HepG2 (cell line): ENCODE measurements around the gene AMIGO3. TPM values are rescaled to one million over a fixed set of nuclear protein-coding genes. Genes with fewer than 3 reads are reported as not detected.

Source experiments
- BORCS8-MEF2B ChIP-seq: sonication (generic); formaldehyde crosslinking; IDR thresholded peaks from 2 replicates; pipeline ENCODE4 v1.8.0; 2022; ENCODE audit warnings: mild to moderate bottlenecking, missing genetic modification reagents
- CCDC6 ChIP-seq: sonication (generic); formaldehyde crosslinking; IDR thresholded peaks from 2 replicates; pipeline ENCODE4 v1.8.1; 2022; ENCODE audit warnings: mild to moderate bottlenecking, missing genetic modification reagents, moderate library complexity
- DRAP1 ChIP-seq: IDR thresholded peaks from 2 replicates; pipeline ENCODE4 v1.6.1; 2016; ENCODE audit warnings: missing genetic modification reagents, missing compliant biosample characterization
- ELF1 ChIP-seq: sonication (generic); formaldehyde crosslinking; IDR thresholded peaks from 2 replicates; pipeline ENCODE4 v1.4.0; 2020; ENCODE audit warnings: missing genetic modification reagents
- KLF9 ChIP-seq: IDR thresholded peaks from 2 replicates; pipeline ENCODE4 v1.6.1; 2016; ENCODE audit warnings: low read depth
- MIER3 ChIP-seq: IDR thresholded peaks from 2 replicates; pipeline ENCODE4 v1.6.1; 2016; ENCODE audit warnings: missing compliant biosample characterization, borderline replicate concordance
- NFYC ChIP-seq: IDR thresholded peaks from 2 replicates; pipeline ENCODE4 v1.6.1; 2016; ENCODE audit warnings: missing genetic modification reagents, missing compliant biosample characterization
- PAXIP1 ChIP-seq: sonication (generic); formaldehyde crosslinking; conservative IDR thresholded peaks from 2 replicates; pipeline ENCODE4 v1.4.0; 2020; ENCODE audit warnings: mild to moderate bottlenecking, missing genetic modification reagents, moderate library complexity
- PCBP1 ChIP-seq: fragments of 200-400 bp; formaldehyde crosslinking; IDR thresholded peaks from 2 replicates; pipeline ENCODE4 v1.6.1; 2017; ENCODE audit warnings: mild to moderate bottlenecking, low read depth, low read length, borderline replicate concordance
- PTBP1 ChIP-seq: fragments of 200-400 bp; formaldehyde crosslinking; IDR thresholded peaks from 2 replicates; pipeline ENCODE4 v1.6.1; 2018; ENCODE audit warnings: low read length, low read depth; ENCODE audit not compliant: poor library complexity, severe bottlenecking
- THAP11 ChIP-seq: IDR thresholded peaks from 2 replicates; pipeline ENCODE4 v1.6.1; 2016; ENCODE audit warnings: missing biosample characterization, missing genetic modification reagents
- ZFP37 ChIP-seq: sonication (generic); formaldehyde crosslinking; IDR thresholded peaks from 2 replicates; pipeline ENCODE4 v1.4.0; 2020; ENCODE audit warnings: missing genetic modification reagents, borderline replicate concordance
- ZFP82 ChIP-seq: sonication (generic); formaldehyde crosslinking; IDR thresholded peaks from 2 replicates; pipeline ENCODE4 v1.5.1; 2020; ENCODE audit warnings: mild to moderate bottlenecking, missing genetic modification reagents, borderline replicate concordance
- ZNF121 ChIP-seq: sonication (generic); formaldehyde crosslinking; IDR thresholded peaks from 2 replicates; pipeline ENCODE4 v1.5.0; 2020; ENCODE audit warnings: mild to moderate bottlenecking, missing genetic modification reagents
- ZNF225 ChIP-seq: sonication (generic); formaldehyde crosslinking; IDR thresholded peaks from 2 replicates; pipeline ENCODE4 v1.4.0; 2020; ENCODE audit warnings: mild to moderate bottlenecking, missing genetic modification reagents
- ZNF253 ChIP-seq: sonication (generic); formaldehyde crosslinking; IDR thresholded peaks from 2 replicates; pipeline ENCODE4 v1.8.0; 2022; ENCODE audit warnings: mild to moderate bottlenecking, missing genetic modification reagents, borderline replicate concordance
- ZNF646 ChIP-seq: sonication (generic); formaldehyde crosslinking; IDR thresholded peaks from 2 replicates; pipeline ENCODE4 v1.9.0; 2021; ENCODE audit warnings: mild to moderate bottlenecking, missing genetic modification reagents
- ZNF670 ChIP-seq: sonication (generic); formaldehyde crosslinking; IDR thresholded peaks from 2 replicates; pipeline ENCODE4 v1.8.0; 2022; ENCODE audit warnings: mild to moderate bottlenecking, missing genetic modification reagents, borderline replicate concordance
- ZNF7 ChIP-seq: IDR thresholded peaks from 2 replicates; pipeline ENCODE4 v1.6.1; 2016; ENCODE audit warnings: missing biosample characterization, missing genetic modification reagents
- ZSCAN21 ChIP-seq: sonication (generic); formaldehyde crosslinking; IDR thresholded peaks from 2 replicates; pipeline ENCODE4 v1.8.0; 2022; ENCODE audit warnings: mild to moderate bottlenecking, missing genetic modification reagents, moderate library complexity, borderline replicate concordance
- ZSCAN30 ChIP-seq: sonication (generic); formaldehyde crosslinking; IDR thresholded peaks from 2 replicates; pipeline ENCODE4 v1.5.0; 2020; ENCODE audit warnings: mild to moderate bottlenecking, missing genetic modification reagents
- polyA plus RNA-seq, 8 experiments: library from polyadenylated mRNA; depleted of rRNA in 3 of 8; stranded (reverse) in 7 of 8; unstranded in 1 of 8; fragments of >200 nt; fragmentation: Illumina TruSeq in 4 of 8; extraction: Trizol in 4 of 8; gene quantifications; 2 replicates each; pipeline versions ENCODE4 v1.2.1 to v1.2.3, GENCODE V29; 2011 to 2016; ENCODE audit warnings: low read depth in 4 of 8, missing spikeins in 1 of 8, mixed read lengths in 1 of 8; ENCODE audit not compliant: insufficient read depth in 1 of 8
- total RNA-seq, 5 experiments: library from RNA; depleted of rRNA; stranded (reverse); fragments of >200 nt; fragmentation: Illumina TruSeq; extraction: Trizol; gene quantifications; 2 replicates each; pipeline ENCODE4 v1.2.3, GENCODE V29; 2016; ENCODE audit warnings: low read depth in 1 of 5

AMIGO3 gene
- total and polyA plus RNA-seq, 2 of the 13 experiments (the other 11 are each of a cell fraction or from before 2014, with no cell fraction given): 0.35 TPM; not detected in 1

- TF ChIP-seq MIER3 (peak; percentile 30; the same call in 1 of the 2 replicates), ELF1 (0 out of 2 replicates have a peak, but pooled peaks have one; percentile 25), ZFP37 (CRISPR knock-in tag) (no peak), PAXIP1 (no peak), ZNF225 (peak; percentile 61; the same call in 1 of the 2 replicates), CCDC6 (CRISPR knock-in tag) (no peak), NFYC (CRISPR knock-in tag) (no peak), ZNF670 (CRISPR knock-in tag) (no peak), ZNF253 (CRISPR knock-in tag) (peak; percentile 57; the same call in 1 of the 2 replicates), ZNF121 (CRISPR knock-in tag) (no peak), DRAP1 (CRISPR knock-in tag) (no peak; the same call in 1 of the 2 replicates), ZSCAN21 (CRISPR knock-in tag) (no peak), KLF9 (CRISPR knock-in tag) (no peak), ZNF7 (no peak), PTBP1 (no peak), BORCS8-MEF2B (CRISPR knock-in tag) (peak; percentile 61; the same call in 1 of the 2 replicates), ZNF646 (CRISPR knock-in tag) (no peak), ZFP82 (CRISPR knock-in tag) (no peak), THAP11 (CRISPR knock-in tag) (no peak), ZSCAN30 (CRISPR knock-in tag) (no peak), PCBP1 (0 out of 2 replicates have a peak, but pooled peaks have one; percentile 17)
Measured at GRCh38 chr3:49673121-49673714, 46.3 kb downstream of the AMIGO3 start (continued).
